ENCODE measurements around the gene FERMT3. TPM values are rescaled to one million over a fixed set of nuclear protein-coding genes. Genes with fewer than 3 reads are reported as not detected.

The FERMT3 gene
- total and polyA plus RNA-seq, 2 of the 8 experiments (the other 6 are each of a cell fraction or from before 2014, with no cell fraction given), result 1.4 to 3.7 TPM

DNA sequence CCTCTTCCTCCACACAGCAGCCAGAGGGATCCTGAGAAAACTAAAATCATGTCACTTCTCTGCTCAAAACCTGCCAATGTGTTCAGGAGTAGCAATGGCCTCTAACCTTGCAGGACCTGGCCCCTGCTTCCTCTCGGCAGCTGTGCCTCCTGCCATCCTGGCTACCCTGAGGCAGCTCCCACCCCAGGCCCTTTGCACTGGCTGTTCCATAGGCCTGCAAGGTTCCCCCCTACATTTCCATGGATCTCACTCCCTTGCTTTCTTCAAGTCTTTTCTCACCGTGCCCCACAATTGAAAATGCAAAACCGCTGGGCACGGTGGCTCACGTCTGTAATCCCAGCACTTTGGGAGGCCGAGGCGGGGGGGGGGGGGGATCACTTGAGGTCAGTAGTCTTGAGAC, 22.6 kb upstream of the FERMT3 start:
- 83% methylated on average over 6 of the region's 7 CpGs; no CpG with 5 or more reads in 1 of the 2 experiments for WGBS, 2 experiments (ENCODE audit: extremely low coverage in 1 of 2, insufficient coverage in 1 of 2, insufficient read length in 1 of 2, insufficient replicate concordance in 2 of 2, low coverage in 1 of 2, low lambda C conversion rate in 2 of 2, missing lambda C conversion rate in 1 of 2)
- ChIA-PET CTCF (ENCODE audit: partially characterized antibody) (interaction anchor here (1.0 to 1.5 kb wide), 3 partner anchors 20 to 188 kb away, joined by 3 to 4 read pairs (median 3); no protein-coding TSS in a partner anchor), POLR2A (ENCODE audit: partially characterized antibody) (interaction anchor here (0.6 to 12.4 kb wide), 11 partner anchors 9 to 577 kb away, joined by 3 to 186 read pairs (median 12); partner anchors contain the start of genes FERMT3, MACROD1, NUDT22 and RPS6KA4)
- no peak overlapping the region for H4K91ac ChIP-seq (replicated peaks; ENCODE audit: insufficient read length, low read length)
- peaks cover 0 to 9% (median 4%) of the 10 kb centered on the region in 4 experiments; a peak in 6 of 7 replicates for H3K4me1 ChIP-seq (replicated peaks in 1 of 4; ENCODE audit: control insufficient read depth in 3 of 4, insufficient read depth in 4 of 4, low read length in 3 of 4)
- TF ChIP-seq BCL11A (IDR thresholded peaks at IDR 0.05; ENCODE audit: low read depth in 2 of 2, low read length in 2 of 2) (no peak), BACH1 (IDR thresholded peaks at IDR 0.05; ENCODE audit: low read length) (no peak), ATF2 (IDR thresholded peaks at IDR 0.05; ENCODE audit: low read length) (no peak)
- peaks cover 6 to 21% of the 10 kb centered on the region in 2 experiments for H4K20me1 ChIP-seq (replicated peaks in 1 of 2; ENCODE audit: control insufficient read depth in 1 of 2, insufficient read depth in 2 of 2, low read length in 2 of 2)
- no peak overlapping the region for H2BK12ac ChIP-seq (ENCODE audit: low read depth, low read length)
- peaks cover 9% of the 10 kb centered on the region for H3K23me2 ChIP-seq (ENCODE audit: low read depth, low read length)
- H2BK5ac ChIP-seq (ENCODE audit: low read depth, low read length), result no peak overlapping the region
- no peak overlapping the region for H3K23ac ChIP-seq (ENCODE audit: insufficient read length)
- peaks cover 8 to 23% of the 10 kb centered on the region in 2 experiments for H3K79me2 ChIP-seq (ENCODE audit: control insufficient read depth in 1 of 2, insufficient read depth in 2 of 2, low read length in 2 of 2)
- FAIRE-seq, result no peak
- H3K79me1 ChIP-seq (ENCODE audit: low read depth, low read length), result peaks cover 2% of the 10 kb centered on the region; the same call in 1 of the 2 replicates
- no peak overlapping the region for H3K56ac ChIP-seq (replicated peaks; ENCODE audit: insufficient read length, low read depth, low read length)
- H2BK15ac ChIP-seq (ENCODE audit: low read length), result no peak overlapping the region
- H3K36me3 ChIP-seq (ENCODE audit: control insufficient read depth in 2 of 4, insufficient read depth in 4 of 4, low read length in 3 of 4), result peaks cover 0 to 11% (median under 1%) of the 10 kb centered on the region in 4 experiments; a peak in 2 of 8 replicates
- H3K9ac ChIP-seq (replicated peaks in 1 of 4; ENCODE audit: extremely low read depth in 1 of 4, low read depth in 3 of 4, low read length in 3 of 4), result no peak overlapping the region
- H4K5ac ChIP-seq (ENCODE audit: insufficient read length, low read depth, low read length), result no peak overlapping the region
- H2BK120ac ChIP-seq (replicated peaks; ENCODE audit: low read depth, low read length), result no peak overlapping the region
- no peak overlapping the region for H3K4ac ChIP-seq (replicated peaks; ENCODE audit: insufficient read length, low read depth, low read length)
- H3K9me3 ChIP-seq (ENCODE audit: insufficient read depth in 2 of 2, low read depth in 1 of 2, low read length in 1 of 2), result no peaks in the 10 kb centered on the region
- no peak overlapping the region for H3K14ac ChIP-seq (ENCODE audit: insufficient read length)
- H2AK5ac ChIP-seq (ENCODE audit: low read depth, low read length), result peak overlapping the region; percentile 41; the same call in 1 of the 2 replicates
- H2BK20ac ChIP-seq (ENCODE audit: low read length), result no peak overlapping the region
- DNase-seq (ENCODE audit: low read depth in 1 of 2, low spot score in 2 of 2), result no peak
- peak overlapping the region in 1 of 4 experiments; percentile 73; a peak in 2 of 8 replicates for H3K4me3 ChIP-seq (ENCODE audit: extremely low read depth in 1 of 4, insufficient read depth in 2 of 4, low read depth in 3 of 4, low read length in 4 of 4)
- peak overlapping the region; percentile 87 to 96 for H3K4me2 ChIP-seq (ENCODE audit: insufficient read depth in 1 of 2, low read depth in 2 of 2, low read length in 2 of 2)
- H3K27ac ChIP-seq (ENCODE audit: low read depth, low read length), result no peak overlapping the region
- H3K27me3 ChIP-seq (replicated peaks in 1 of 4; ENCODE audit: control insufficient read depth in 3 of 4, extremely low read depth in 1 of 4, insufficient read depth in 3 of 4, low read length in 3 of 4), result no peaks in the 10 kb centered on the region
- no peak overlapping the region for H4K8ac ChIP-seq (ENCODE audit: extremely low read depth, insufficient read depth, low read length)
- no peak overlapping the region for H3K18ac ChIP-seq (ENCODE audit: extremely low read depth, low read length)
- no peak overlapping the region for H2AFZ ChIP-seq (ENCODE audit: low read length)

All from H1 (cell line).